VCaP (cell line): Measurements from ENCODE around the gene CXCL14.

ENCODE experiments used
- H3K27ac ChIP-seq: fragments of 450-650 bp; 2 replicates; pipeline ENCODE4 v1.5.1; 2017
- CTCF ChIP-seq: fragments of 450-650 bp; conservative IDR thresholded peaks from 2 replicates; pipeline ENCODE4 v1.5.1; 2017; ENCODE audit warnings: mild to moderate bottlenecking, moderate library complexity

The CXCL14 gene

GRCh38 chr5:135574493-135574892, 4.3 kb downstream of the CXCL14 start:
- TF ChIP-seq CTCF: no peak
- peak overlapping the region; percentile 73 for H3K27ac ChIP-seq

GRCh38 chr5:135571902-135572301, 6.9 kb downstream of the CXCL14 start:
- TF ChIP-seq CTCF: no peak
- no peak overlapping the region for H3K27ac ChIP-seq

GRCh38 chr5:135571066-135571609, 7.7 kb downstream of the CXCL14 start:
- no peak for TF ChIP-seq CTCF

GRCh38 chr5:135570453-135570764, 8.4 kb downstream of the CXCL14 start:
- no peak overlapping the region for H3K27ac ChIP-seq
- peak; percentile 58; the same call in 1 of the 2 replicates for TF ChIP-seq CTCF

More at GRCh38 chr5:135571066-135571609, 7.7 kb downstream of the CXCL14 start:
- H3K27ac ChIP-seq: no peak overlapping the region

- peak; percentile 82 for TF ChIP-seq CTCF
- H3K27ac ChIP-seq: no peak overlapping the region
Observed at GRCh38 chr5:135569755-135570452, 8.9 kb downstream of the CXCL14 start.

GRCh38 chr5:135568923-135569360, 9.8 kb downstream of the CXCL14 start:
- no peak overlapping the region for H3K27ac ChIP-seq
- no peak for TF ChIP-seq CTCF

GRCh38 chr5:135568246-135568645, 10.5 kb downstream of the CXCL14 start:
- no peak for TF ChIP-seq CTCF
- no peak overlapping the region for H3K27ac ChIP-seq
